ENCODE results near the gene MYH1.

MYH1 gene

GRCh38 chr17:10463402-10463801, 54.9 kb downstream of the MYH1 start:
- no peak overlapping the region for H3K27ac ChIP-seq
- no peak for DNase-seq (ENCODE audit: low spot score)
- CTCF ChIA-PET, result interaction anchor here (0.7 kb wide), 2 partner anchors 155 to 1256 kb away, joined by 3 to 7 read pairs; no protein-coding TSS in a partner anchor
- no peak for TF ChIP-seq CTCF (conservative IDR thresholded peaks at IDR 0.05; ENCODE audit: low read depth)
- POLR2A ChIA-PET (ENCODE audit: low non-redundant PET), result no interaction called here

GRCh38 chr17:10460062-10460461, 58.3 kb downstream of the MYH1 start:
- no peak for TF ChIP-seq CTCF (conservative IDR thresholded peaks at IDR 0.05; ENCODE audit: low read depth)
- no peak overlapping the region for H3K27ac ChIP-seq
- no peak for DNase-seq (ENCODE audit: low spot score)
- ChIA-PET CTCF (no interaction called here), POLR2A (ENCODE audit: low non-redundant PET) (no interaction called here)

- TF ChIP-seq CTCF (conservative IDR thresholded peaks at IDR 0.05; ENCODE audit: low read depth), result no peak
- no peak for DNase-seq (ENCODE audit: low spot score)
- POLR2A ChIA-PET (ENCODE audit: low non-redundant PET), result no interaction called here
- CTCF ChIA-PET, result no interaction called here
- no peak overlapping the region for H3K27ac ChIP-seq
These were observed 59.6 kb downstream of the MYH1 start for GRCh38 chr17:10458701-10459100.

GRCh38 chr17:10457952-10458351, 60.4 kb downstream of the MYH1 start:
- DNase-seq (ENCODE audit: low spot score), result no peak

GRCh38 chr17:10447026-10447931, 71.1 kb downstream of the MYH1 start:
- no peak for TF ChIP-seq CTCF (conservative IDR thresholded peaks at IDR 0.05; ENCODE audit: low read depth)
- POLR2A ChIA-PET (ENCODE audit: low non-redundant PET), result no interaction called here
- DNase-seq (ENCODE audit: low spot score), result no peak
- H3K27ac ChIP-seq, result no peak overlapping the region
- CTCF ChIA-PET, result no interaction called here

More at GRCh38 chr17:10457952-10458351, 60.4 kb downstream of the MYH1 start:
- H3K27ac ChIP-seq, result no peak overlapping the region
- ChIA-PET CTCF (no interaction called here), POLR2A (ENCODE audit: low non-redundant PET) (no interaction called here)
- TF ChIP-seq CTCF (conservative IDR thresholded peaks at IDR 0.05; ENCODE audit: low read depth), result no peak

All from RWPE1 (cell line).